Nephron progenitor cell (in vitro differentiated cells): ENCODE results near the gene FBF1.
"Not testable (repeated sequence)": the region's sequence is repeated elsewhere in the genome, so short reads cannot be mapped to it uniquely, and the experiment has no call there.

Experiments
- DNase-seq: peaks from one replicate; pipeline ENCODE4 v3.0.0; 2021
- H3K27ac Mint-ChIP-seq: 2 replicates; pipeline ENCODE4 v1.8.0; 2021; ENCODE audit warnings: mild to moderate bottlenecking, moderate library complexity, mixed read lengths
- H3K27me3 Mint-ChIP-seq: 2 replicates; pipeline ENCODE4 v1.8.0; 2021; ENCODE audit warnings: mild to moderate bottlenecking, low read depth, mixed read lengths; ENCODE audit not compliant: poor library complexity
- H3K36me3 Mint-ChIP-seq: 2 replicates; pipeline ENCODE4 v1.8.0; 2021; ENCODE audit warnings: low read depth, mixed read lengths
- H3K4me1 Mint-ChIP-seq: 2 replicates; pipeline ENCODE4 v1.8.0; 2021; ENCODE audit warnings: mixed read lengths
- H3K4me3 Mint-ChIP-seq: 2 replicates; pipeline ENCODE4 v1.8.0; 2021; ENCODE audit warnings: mild to moderate bottlenecking, moderate library complexity, mixed read lengths
- H3K9me3 Mint-ChIP-seq: 2 replicates; pipeline ENCODE4 v1.8.0; 2021; ENCODE audit warnings: mild to moderate bottlenecking, moderate library complexity, mixed read lengths
- TF ChIP-seq, protein P1 (sequence below): fragments of 200-600 bp; sonication (generic); IDR thresholded peaks from 2 replicates; pipeline ENCODE4 v1.5.0; 2021; ENCODE audit warnings: antibody characterized with exemption

FBF1 gene

GRCh38 chr17:75873587-75874322 is 67.1 kb downstream of the FBF1 start:
- no peak overlapping the region for H3K27ac Mint-ChIP-seq
- no peak for DNase-seq
- H3K4me3 Mint-ChIP-seq, result no peak overlapping the region
- H3K27me3 Mint-ChIP-seq, result peaks cover 43% of the 10 kb centered on the region
- peaks cover 26% of the 10 kb centered on the region for H3K4me1 Mint-ChIP-seq
- no peaks in the 10 kb centered on the region for H3K9me3 Mint-ChIP-seq
- TF ChIP-seq, protein P1, sequence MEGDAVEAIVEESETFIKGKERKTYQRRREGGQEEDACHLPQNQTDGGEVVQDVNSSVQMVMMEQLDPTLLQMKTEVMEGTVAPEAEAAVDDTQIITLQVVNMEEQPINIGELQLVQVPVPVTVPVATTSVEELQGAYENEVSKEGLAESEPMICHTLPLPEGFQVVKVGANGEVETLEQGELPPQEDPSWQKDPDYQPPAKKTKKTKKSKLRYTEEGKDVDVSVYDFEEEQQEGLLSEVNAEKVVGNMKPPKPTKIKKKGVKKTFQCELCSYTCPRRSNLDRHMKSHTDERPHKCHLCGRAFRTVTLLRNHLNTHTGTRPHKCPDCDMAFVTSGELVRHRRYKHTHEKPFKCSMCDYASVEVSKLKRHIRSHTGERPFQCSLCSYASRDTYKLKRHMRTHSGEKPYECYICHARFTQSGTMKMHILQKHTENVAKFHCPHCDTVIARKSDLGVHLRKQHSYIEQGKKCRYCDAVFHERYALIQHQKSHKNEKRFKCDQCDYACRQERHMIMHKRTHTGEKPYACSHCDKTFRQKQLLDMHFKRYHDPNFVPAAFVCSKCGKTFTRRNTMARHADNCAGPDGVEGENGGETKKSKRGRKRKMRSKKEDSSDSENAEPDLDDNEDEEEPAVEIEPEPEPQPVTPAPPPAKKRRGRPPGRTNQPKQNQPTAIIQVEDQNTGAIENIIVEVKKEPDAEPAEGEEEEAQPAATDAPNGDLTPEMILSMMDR, result no peak
- no peaks in the 10 kb centered on the region for H3K36me3 Mint-ChIP-seq

GRCh38 chr17:75872434-75873351 is 68.1 kb downstream of the FBF1 start:
- Mint-ChIP-seq H3K9me3 (no peaks in the 10 kb centered on the region), H3K27me3 (peaks cover 40% of the 10 kb centered on the region), H3K36me3 (no peaks in the 10 kb centered on the region), H3K4me1 (peaks cover 26% of the 10 kb centered on the region), H3K4me3 (no peak overlapping the region), H3K27ac (no peak overlapping the region)
- TF ChIP-seq, protein P1, result no peak
- no peak for DNase-seq

- H3K36me3 Mint-ChIP-seq, DNase-seq, H3K9me3 Mint-ChIP-seq, H3K4me3 Mint-ChIP-seq, H3K27ac Mint-ChIP-seq: not testable (repeated sequence)
- Mint-ChIP-seq H3K4me1 (peaks cover 16% of the 10 kb centered on the region), H3K27me3 (peaks cover 19% of the 10 kb centered on the region)
Measured at GRCh38 chr17:75870228-75870627, 70.6 kb downstream of the FBF1 start.

GRCh38 chr17:75869282-75870141 is 71.3 kb downstream of the FBF1 start:
- Mint-ChIP-seq H3K4me3 (no peak overlapping the region), H3K9me3 (no peaks in the 10 kb centered on the region), H3K27ac (no peak overlapping the region), H3K36me3 (no peaks in the 10 kb centered on the region), H3K27me3 (peaks cover 15% of the 10 kb centered on the region), H3K4me1 (peaks cover 23% of the 10 kb centered on the region)
- TF ChIP-seq, protein P1, result no peak
- DNase-seq, result no peak

DNA sequence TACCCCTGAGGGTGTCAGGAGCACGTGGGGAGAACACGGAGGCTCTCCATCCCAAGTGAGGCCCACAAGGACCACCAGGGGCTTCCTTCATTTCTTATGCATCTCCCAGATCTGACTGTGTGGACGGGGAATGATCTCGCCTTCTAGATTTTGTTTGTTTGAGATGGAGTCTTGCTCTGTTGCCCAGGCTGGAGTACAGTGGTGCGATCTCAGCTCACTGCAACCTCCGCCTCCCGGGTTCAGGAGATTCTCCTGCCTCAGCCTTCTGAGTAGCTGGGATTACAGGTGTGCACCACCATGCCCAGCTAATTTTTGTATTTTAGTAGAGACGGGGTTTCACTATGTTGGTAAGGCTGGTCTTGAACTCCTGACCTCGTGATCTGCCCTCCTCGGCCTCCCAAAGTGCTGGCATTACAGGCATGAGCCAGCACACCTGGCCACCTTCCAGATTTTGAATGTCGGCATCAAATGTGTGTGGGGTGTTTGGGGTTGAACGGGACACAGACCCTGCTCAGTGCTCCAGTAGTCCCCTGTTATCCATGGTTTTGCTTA is 72.0 kb downstream of the FBF1 start:
- H3K4me3 Mint-ChIP-seq, H3K36me3 Mint-ChIP-seq, H3K27ac Mint-ChIP-seq, DNase-seq, H3K9me3 Mint-ChIP-seq: not testable (repeated sequence)
- peaks cover 26% of the 10 kb centered on the region for H3K4me1 Mint-ChIP-seq
- peaks cover 10% of the 10 kb centered on the region for H3K27me3 Mint-ChIP-seq

DNA sequence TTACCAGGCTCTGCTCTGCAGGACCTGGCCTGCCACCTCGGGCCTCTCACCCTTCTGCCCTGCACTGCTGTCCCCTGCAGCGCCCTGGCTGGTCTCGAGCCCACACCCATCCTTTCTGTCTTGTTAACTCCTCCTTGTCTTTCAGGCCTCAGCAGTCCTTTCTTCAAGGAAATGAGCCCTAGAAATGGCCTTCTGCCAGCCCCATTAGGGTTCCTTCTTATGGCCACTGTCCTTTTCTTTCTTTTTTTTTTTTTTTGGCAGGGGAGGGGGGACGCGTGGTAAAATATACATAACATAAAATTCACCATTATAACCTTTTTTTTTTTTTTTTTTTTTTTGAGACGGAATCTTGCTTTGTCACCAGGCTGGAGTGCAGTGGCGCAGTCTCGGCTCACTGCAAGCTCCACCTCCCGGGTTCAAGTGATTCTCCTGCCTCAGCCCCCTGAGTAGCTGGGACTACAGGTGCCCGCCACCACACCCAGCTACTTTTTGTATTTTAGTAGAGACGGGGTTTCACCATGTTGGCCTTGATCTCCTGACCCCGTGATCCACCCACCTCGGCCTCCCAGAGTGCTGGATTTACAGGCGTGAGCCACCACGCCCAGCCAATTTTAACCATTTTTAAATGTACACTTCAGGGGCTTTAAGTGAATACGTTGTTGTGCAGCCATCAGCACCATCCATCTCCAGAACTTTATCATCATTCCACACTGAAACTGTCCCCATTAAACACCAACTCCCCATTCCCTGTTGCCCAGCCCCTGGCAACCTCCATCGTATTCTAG is 75.2 kb downstream of the FBF1 start:
- H3K36me3 Mint-ChIP-seq, DNase-seq, H3K27ac Mint-ChIP-seq, H3K9me3 Mint-ChIP-seq, H3K4me3 Mint-ChIP-seq: not testable (repeated sequence)
- Mint-ChIP-seq H3K4me1 (peaks cover 22% of the 10 kb centered on the region), H3K27me3 (peaks cover 11% of the 10 kb centered on the region)

- not testable (repeated sequence) for H3K4me3 Mint-ChIP-seq, H3K36me3 Mint-ChIP-seq, DNase-seq, H3K27ac Mint-ChIP-seq, H3K27me3 Mint-ChIP-seq, H3K9me3 Mint-ChIP-seq
- H3K4me1 Mint-ChIP-seq, result peaks cover 18% of the 10 kb centered on the region
Measured at GRCh38 chr17:75864887-75865286, 76.0 kb downstream of the FBF1 start.
